Measurements from ENCODE around the gene SMIM27.

SMIM27 gene, protein sequence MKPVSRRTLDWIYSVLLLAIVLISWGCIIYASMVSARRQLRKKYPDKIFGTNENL

DNA sequence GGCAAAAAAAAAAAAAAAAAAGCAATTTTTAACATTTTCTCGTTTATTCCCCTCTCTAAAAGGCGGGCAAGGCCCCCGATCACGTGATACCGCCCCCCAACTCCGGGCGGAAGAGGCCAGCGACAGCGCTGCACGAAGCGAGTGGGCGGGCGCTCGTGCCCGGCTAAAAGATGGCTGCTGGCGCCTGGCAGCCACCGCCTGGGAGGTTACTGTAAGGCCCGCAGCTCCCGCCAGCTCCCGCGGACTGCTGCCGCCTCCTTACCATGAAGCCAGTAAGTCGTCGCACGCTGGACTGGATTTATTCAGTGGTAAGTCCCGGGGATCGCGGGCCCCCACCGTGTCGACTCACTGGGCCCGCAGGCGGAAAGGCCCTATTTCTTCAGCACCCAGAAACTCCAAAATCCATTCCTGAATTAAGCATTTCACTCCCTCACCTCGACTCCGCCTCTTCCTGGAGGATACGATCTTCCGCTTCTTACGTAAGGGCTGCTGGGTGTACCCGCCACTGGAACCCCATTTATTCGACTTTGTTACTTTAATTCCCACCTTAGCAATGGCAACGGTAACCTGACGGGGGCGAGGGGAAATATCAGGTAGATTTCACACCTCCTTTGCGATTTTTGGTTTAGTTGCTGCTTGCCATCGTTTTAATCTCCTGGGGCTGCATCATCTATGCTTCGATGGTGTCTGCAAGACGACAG is at the start of gene SMIM27, which contains the start of gene TOPORS:
Gene SMIM27, plus strand, starts transcription at position 156 of the 701 bp plus-strand sequence. Its CDS starts 108 bp downstream, at position 264.
Gene TOPORS, minus strand, starts transcription at position 415 of the 701 bp plus-strand sequence. Its CDS starts 150 bp downstream, at position 265.
- TF ChIP-seq, protein P1, sequence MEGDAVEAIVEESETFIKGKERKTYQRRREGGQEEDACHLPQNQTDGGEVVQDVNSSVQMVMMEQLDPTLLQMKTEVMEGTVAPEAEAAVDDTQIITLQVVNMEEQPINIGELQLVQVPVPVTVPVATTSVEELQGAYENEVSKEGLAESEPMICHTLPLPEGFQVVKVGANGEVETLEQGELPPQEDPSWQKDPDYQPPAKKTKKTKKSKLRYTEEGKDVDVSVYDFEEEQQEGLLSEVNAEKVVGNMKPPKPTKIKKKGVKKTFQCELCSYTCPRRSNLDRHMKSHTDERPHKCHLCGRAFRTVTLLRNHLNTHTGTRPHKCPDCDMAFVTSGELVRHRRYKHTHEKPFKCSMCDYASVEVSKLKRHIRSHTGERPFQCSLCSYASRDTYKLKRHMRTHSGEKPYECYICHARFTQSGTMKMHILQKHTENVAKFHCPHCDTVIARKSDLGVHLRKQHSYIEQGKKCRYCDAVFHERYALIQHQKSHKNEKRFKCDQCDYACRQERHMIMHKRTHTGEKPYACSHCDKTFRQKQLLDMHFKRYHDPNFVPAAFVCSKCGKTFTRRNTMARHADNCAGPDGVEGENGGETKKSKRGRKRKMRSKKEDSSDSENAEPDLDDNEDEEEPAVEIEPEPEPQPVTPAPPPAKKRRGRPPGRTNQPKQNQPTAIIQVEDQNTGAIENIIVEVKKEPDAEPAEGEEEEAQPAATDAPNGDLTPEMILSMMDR (IDR thresholded peaks at IDR 0.05) = no peak; the same call in 1 of the 2 replicates

DNA sequence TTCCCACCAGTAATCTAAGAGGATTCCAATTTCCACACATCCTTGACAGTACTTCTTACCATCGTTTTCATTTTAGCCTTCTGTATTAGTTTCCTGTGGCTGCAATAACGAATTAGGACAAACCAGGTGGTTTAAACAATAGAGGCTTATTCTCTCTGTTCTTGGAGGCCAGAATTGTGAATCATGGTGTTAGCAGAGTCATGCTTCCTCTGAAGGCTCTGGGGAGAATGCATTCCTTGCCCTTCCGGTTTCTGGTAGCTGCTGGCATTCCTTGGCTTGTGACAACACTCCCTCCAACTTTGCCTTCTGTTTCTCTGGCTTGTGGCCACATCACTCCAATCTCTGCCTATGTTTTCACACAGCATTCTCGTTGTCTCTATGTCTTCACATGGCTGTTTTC is 49.7 kb upstream of the SMIM27 start:
- TF ChIP-seq, protein P1 (IDR thresholded peaks at IDR 0.05) = no peak

DNA sequence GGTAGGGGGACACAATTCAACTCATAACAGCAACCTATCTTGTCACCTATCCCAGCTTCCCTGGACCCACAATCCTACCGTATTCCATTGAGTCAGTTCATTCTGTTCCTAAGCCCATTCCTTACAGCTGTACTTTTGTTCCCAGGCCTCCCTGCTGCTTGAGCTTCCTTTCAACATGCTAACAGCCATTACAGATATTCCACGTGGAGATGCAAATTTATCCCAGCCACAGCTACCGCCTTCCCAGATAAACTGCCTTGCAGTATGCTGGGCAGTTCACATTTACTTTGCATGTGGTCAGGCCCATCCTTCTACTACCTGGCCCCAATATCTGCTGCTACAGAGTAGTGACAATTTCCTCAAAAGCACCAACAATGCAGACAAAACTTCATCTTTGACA is 49.1 kb upstream of the SMIM27 start:
- TF ChIP-seq, protein P1 (IDR thresholded peaks at IDR 0.05) = no peak

DNA sequence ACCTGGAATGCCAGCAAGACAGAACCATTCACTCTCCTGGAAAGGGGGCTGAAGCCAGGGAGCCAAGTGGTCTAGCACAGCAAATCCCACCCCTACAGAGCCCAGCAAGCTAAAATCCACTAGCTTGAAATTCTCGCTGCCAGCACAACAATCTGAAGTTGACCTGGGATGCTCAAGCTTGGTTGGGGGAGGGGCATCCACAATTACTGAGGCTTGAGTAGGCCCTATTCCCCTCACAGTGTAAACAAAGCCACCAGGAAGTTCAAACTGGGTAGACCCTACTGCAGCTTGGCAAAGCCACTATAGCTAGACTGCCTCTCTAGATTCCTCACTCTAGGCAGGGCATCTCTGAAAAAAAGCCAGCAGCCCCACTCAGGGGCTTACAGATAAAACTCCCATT is 43.4 kb upstream of the SMIM27 start:
- TF ChIP-seq, protein P1 (IDR thresholded peaks at IDR 0.05) = no peak

DNA sequence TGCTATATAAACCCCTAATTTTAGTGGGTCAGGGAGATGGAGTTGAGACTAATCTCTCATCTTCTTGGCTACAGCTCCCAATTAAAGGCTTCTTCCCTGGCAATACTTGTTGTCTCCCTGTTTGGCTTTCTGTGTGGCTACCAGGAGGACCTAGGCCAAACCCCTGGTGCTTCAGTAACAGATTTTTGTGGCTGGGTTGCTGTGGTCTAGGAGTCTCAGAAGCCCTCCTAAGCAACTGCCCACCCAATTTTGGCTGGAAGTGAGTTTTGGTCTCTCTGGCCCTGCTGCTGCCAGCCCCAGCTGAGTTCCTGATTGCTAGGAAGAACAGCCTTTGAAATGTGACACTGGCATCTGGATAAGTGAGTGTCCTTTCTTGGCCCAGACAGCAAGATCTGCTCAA is 35.9 kb upstream of the SMIM27 start:
- TF ChIP-seq, protein P1 (IDR thresholded peaks at IDR 0.05) = no peak

DNA sequence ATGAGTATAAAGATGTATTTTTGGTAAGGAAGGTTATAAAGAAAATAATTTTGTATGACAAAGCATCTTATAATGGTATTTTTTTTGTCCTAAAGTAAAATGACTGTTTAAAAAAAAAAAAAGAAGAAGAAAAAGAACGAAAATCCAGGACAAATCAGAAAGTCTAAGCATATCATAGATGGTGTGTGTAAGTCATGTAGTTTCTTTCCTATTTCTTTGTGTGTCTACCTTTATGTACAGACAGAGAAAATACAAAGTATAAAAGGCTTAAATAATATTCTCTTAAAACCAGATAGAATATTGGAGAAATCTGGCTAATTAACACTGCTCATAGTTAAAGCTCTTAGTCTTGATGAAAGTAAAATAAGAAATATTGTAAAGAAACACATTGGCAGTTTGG is 33.9 kb upstream of the SMIM27 start:
- TF ChIP-seq, protein P1 (IDR thresholded peaks at IDR 0.05) = no peak

DNA sequence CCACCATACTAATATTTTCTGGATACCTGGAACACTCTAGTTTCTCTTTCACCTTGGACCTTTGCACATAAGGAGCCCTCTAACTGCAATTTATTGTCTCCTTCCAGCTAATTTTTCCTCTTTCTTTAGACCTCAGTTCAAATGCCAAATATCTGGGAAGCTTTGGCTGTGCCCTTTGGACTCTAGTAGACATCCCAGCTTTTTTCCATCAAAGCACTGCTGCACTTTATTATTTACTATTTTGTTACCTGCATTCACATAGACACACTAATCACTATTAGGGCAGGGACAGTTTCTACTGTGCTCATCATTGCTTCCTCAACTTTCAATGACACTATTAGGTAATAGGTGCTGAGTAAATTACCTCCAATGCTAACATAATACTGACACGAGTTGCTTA is 28.2 kb upstream of the SMIM27 start:
- TF ChIP-seq, protein P1 (IDR thresholded peaks at IDR 0.05) = no peak

All from LNCAP (cell line).